Cardiac muscle cell (in vitro differentiated cells and primary cell): ENCODE measurements around the gene GTPBP1. TPM values are rescaled to one million over a fixed set of nuclear protein-coding genes. Genes with fewer than 3 reads are reported as not detected.

Experiments used
- DNase-seq, 2 donors: peaks; one replicate each; pipeline versions ENCODE4 v3.0.0 to v3.0.0-alpha.2; 2010 to 2017; ENCODE audit warnings: low read depth in 1 of 2, low spot score in 1 of 2
- H3K27ac ChIP-seq: fragments of 200-600 bp; sonication (generic); 2 replicates; pipeline ENCODE4 v1.5.1; 2016
- H3K27me3 ChIP-seq: fragments of 200-600 bp; sonication (generic); 2 replicates; pipeline ENCODE4 v1.6.0; 2016; ENCODE audit warnings: control low read depth
- H3K36me3 ChIP-seq: fragments of 200-600 bp; sonication (generic); 2 replicates; pipeline ENCODE4 v1.5.1; 2016; ENCODE audit warnings: control low read depth
- H3K4me1 ChIP-seq: fragments of 200-600 bp; sonication (generic); 2 replicates; pipeline ENCODE4 v1.8.1; 2017; ENCODE audit warnings: low read depth, mild to moderate bottlenecking, mixed run types
- H3K4me3 ChIP-seq: fragments of 200-600 bp; sonication (generic); 2 replicates; pipeline ENCODE4 v1.5.1; 2016; ENCODE audit warnings: mild to moderate bottlenecking
- H3K9me3 ChIP-seq: fragments of 200-600 bp; sonication (generic); 2 replicates; pipeline ENCODE4 v1.5.1; 2017; ENCODE audit warnings: low read depth, mild to moderate bottlenecking, control low read depth
- polyA plus RNA-seq: library from polyadenylated mRNA; unstranded; fragments of >200 nt; fragmentation: Nextera tagmentation; extraction: Ambion mirVana; gene quantifications from 2 replicates; pipeline ENCODE4 v1.2.1, GENCODE V29; 2016
- total RNA-seq: library from RNA; depleted of rRNA; stranded (reverse); fragments of >200 nt; gene quantifications from 2 replicates; pipeline ENCODE4 v1.2.3, GENCODE V29; 2016
- TF ChIP-seq, protein P1 (sequence below): IDR thresholded peaks from 2 replicates; pipeline ENCODE4 v1.5.1; 2012; ENCODE audit warnings: low read depth, mild to moderate bottlenecking, low read length

Gene GTPBP1
- total and polyA plus RNA-seq, 2 experiments from 2014 or later = 49.8 to 92.2 TPM

- H3K9me3 ChIP-seq = no peaks in the 10 kb centered on the region
- peaks cover 9% of the 10 kb centered on the region for H3K36me3 ChIP-seq
- DNase-seq = peak; percentile 40 to 60
- H3K4me1 ChIP-seq = peaks cover 18% of the 10 kb centered on the region
- H3K27ac ChIP-seq = peak overlapping the region; percentile 89
- H3K4me3 ChIP-seq = peak overlapping the region; percentile 86
- H3K27me3 ChIP-seq = no peaks in the 10 kb centered on the region
- TF ChIP-seq, protein P1, sequence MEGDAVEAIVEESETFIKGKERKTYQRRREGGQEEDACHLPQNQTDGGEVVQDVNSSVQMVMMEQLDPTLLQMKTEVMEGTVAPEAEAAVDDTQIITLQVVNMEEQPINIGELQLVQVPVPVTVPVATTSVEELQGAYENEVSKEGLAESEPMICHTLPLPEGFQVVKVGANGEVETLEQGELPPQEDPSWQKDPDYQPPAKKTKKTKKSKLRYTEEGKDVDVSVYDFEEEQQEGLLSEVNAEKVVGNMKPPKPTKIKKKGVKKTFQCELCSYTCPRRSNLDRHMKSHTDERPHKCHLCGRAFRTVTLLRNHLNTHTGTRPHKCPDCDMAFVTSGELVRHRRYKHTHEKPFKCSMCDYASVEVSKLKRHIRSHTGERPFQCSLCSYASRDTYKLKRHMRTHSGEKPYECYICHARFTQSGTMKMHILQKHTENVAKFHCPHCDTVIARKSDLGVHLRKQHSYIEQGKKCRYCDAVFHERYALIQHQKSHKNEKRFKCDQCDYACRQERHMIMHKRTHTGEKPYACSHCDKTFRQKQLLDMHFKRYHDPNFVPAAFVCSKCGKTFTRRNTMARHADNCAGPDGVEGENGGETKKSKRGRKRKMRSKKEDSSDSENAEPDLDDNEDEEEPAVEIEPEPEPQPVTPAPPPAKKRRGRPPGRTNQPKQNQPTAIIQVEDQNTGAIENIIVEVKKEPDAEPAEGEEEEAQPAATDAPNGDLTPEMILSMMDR = no peak
Observed at GRCh38 chr22:38706101-38706900, 557 bp downstream of the GTPBP1 start.

GRCh38 chr22:38706901-38707195, 1.1 kb downstream of the GTPBP1 start:
- TF ChIP-seq, protein P1 = no peak
- DNase-seq = no peak
- Histone ChIP-seq H3K27me3 (no peaks in the 10 kb centered on the region), H3K4me3 (peak overlapping the region; percentile 86), H3K4me1 (peaks cover 19% of the 10 kb centered on the region), H3K9me3 (no peaks in the 10 kb centered on the region), H3K27ac (peak overlapping the region; percentile 89), H3K36me3 (peaks cover 10% of the 10 kb centered on the region)

- peak in 1 of 2 donors; percentile 33 for DNase-seq
- Histone ChIP-seq H3K9me3 (no peaks in the 10 kb centered on the region), H3K27me3 (no peaks in the 10 kb centered on the region), H3K27ac (no peak overlapping the region), H3K36me3 (peaks cover 10% of the 10 kb centered on the region), H3K4me1 (peaks cover 24% of the 10 kb centered on the region), H3K4me3 (peak overlapping the region; percentile 86)
- TF ChIP-seq, protein P1 = no peak
Observed at GRCh38 chr22:38707346-38707745, 1.6 kb downstream of the GTPBP1 start.

DNA sequence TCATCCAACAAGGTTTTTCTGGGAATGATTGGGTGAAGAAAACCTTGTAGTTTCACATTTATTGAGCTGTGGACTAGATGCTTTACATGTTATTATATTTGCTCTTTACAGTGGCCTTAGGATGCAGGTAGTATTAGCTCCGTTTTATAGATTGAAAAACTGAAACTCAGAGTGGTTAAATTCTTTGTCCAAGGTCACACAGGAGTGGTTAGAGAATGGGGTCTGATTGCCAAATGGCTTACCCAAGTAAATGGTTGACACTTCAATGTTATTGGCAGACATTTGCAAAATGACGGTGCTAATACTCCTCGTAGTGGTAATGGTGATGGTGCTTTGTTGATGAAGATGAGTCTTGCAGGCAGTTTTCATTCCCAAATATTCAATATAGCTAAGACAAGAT, 2.2 kb downstream of the GTPBP1 start:
- DNase-seq = no peak
- H3K9me3 ChIP-seq = no peaks in the 10 kb centered on the region
- TF ChIP-seq, protein P1 = no peak
- no peaks in the 10 kb centered on the region for H3K27me3 ChIP-seq
- no peak overlapping the region for H3K27ac ChIP-seq
- H3K4me1 ChIP-seq = peaks cover 30% of the 10 kb centered on the region
- no peak overlapping the region for H3K4me3 ChIP-seq
- peaks cover 10% of the 10 kb centered on the region for H3K36me3 ChIP-seq

DNA sequence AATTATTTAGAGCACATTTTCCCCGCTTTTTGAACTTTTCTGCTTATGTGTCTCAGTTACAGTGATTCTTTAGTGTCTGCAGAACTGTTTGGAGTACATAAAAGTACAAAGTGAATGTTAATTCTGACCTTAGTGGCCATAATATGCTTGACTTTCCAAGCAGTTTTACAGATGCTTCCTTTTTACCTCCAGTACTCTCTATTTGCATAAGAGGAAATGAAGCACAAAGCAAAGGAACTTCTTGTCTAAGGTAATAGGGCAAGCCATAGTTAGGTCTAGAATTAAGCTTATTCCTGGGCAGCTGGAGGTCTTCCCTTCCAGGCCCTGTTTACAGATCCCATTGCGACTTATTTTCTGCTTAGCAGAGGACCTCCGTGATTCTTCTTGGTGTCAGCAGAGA, 3.6 kb downstream of the GTPBP1 start:
- no peaks in the 10 kb centered on the region for H3K27me3 ChIP-seq
- H3K4me1 ChIP-seq = peaks cover 43% of the 10 kb centered on the region
- no peaks in the 10 kb centered on the region for H3K9me3 ChIP-seq
- DNase-seq = no peak
- H3K36me3 ChIP-seq = peaks cover 10% of the 10 kb centered on the region
- H3K4me3 ChIP-seq = no peak overlapping the region
- no peak overlapping the region for H3K27ac ChIP-seq
- TF ChIP-seq, protein P1 = no peak
